GM21367 (cell line): ENCODE data around the gene EFCAB6.

Experiments used
- ATAC-seq: cut with Tn5 transposase; IDR thresholded peaks from one replicate; pipeline ENCODE4 v1.9.1; 2021; ENCODE audit not compliant: unreplicated experiment

The EFCAB6 gene

GRCh38 chr22:43643387-43643786 lies 168.7 kb downstream of the EFCAB6 start:
- no peak for ATAC-seq

DNA sequence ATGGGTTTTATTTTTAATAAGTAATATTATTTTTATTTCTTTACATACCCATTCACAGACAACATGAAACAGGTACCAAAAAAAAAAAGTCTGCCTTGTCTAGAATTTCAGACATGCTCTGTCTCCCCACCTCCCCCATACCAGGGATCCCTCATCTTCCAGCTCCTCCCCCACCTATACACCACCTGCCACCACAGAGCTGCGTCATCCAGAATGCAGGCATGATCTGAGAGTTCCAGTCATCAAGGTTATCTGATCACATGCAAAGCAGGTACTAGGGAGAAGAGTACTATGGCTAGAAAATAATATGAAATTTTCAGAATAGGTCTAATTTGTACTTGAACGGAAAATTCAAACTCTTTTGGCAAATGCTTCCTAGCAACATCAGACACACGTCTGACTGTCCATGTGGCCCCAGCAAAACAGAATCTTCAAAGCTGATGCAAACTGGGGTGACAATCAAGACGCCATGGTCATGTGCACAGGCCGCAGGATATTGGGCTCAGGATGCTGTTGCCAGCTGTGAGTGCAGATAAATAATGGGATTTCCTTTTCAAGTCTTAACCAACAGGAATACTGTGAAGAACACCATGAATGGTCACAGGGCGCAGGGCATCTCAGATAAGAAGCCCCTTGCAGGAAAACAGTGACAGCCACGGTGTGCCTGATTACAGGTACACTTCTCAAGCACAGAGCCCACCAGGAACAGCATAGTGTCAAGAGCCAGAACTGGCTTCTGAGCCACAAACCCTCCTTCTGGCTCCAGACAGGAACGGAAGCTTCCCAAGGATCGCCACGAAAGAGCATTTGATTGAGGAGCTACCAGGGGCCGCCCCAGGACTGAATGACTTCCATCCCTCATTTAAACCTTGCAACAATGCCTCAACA lies 169.5 kb downstream of the EFCAB6 start:
- ATAC-seq, result no peak

DNA sequence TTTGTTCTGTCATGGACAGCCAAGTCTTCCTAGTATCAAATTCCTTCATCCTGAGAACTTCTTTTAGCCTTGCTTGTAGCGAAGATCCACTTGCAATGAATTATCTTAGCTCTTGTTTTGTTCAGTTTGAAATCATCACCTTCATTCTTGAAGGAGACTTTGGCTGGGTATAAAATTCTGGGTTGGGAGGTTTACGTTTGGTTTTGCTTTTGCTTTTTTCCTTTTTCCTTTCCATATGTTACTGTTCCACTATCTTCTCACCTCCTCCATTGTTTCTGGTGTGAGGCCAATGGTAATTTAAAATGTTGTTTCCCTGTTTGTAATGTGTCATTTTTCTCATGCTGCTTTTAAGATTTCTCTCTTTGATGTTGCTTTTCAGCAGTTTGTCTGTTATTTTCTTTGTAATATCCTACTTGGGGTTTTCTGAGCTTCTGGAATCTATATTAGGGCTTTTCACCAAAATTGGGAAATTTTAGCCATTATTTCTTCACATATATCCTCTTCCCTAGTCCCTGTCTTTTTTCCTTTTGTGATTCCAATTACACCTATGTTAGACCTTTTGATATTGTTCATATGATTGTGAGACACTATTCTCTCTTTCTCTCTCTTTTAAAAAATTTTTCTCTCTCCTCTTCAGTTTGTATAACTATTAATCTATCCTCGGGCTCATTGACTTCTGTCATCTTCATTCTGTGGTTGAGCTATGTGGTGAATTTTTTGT lies 172.7 kb downstream of the EFCAB6 start:
- no peak for ATAC-seq

DNA sequence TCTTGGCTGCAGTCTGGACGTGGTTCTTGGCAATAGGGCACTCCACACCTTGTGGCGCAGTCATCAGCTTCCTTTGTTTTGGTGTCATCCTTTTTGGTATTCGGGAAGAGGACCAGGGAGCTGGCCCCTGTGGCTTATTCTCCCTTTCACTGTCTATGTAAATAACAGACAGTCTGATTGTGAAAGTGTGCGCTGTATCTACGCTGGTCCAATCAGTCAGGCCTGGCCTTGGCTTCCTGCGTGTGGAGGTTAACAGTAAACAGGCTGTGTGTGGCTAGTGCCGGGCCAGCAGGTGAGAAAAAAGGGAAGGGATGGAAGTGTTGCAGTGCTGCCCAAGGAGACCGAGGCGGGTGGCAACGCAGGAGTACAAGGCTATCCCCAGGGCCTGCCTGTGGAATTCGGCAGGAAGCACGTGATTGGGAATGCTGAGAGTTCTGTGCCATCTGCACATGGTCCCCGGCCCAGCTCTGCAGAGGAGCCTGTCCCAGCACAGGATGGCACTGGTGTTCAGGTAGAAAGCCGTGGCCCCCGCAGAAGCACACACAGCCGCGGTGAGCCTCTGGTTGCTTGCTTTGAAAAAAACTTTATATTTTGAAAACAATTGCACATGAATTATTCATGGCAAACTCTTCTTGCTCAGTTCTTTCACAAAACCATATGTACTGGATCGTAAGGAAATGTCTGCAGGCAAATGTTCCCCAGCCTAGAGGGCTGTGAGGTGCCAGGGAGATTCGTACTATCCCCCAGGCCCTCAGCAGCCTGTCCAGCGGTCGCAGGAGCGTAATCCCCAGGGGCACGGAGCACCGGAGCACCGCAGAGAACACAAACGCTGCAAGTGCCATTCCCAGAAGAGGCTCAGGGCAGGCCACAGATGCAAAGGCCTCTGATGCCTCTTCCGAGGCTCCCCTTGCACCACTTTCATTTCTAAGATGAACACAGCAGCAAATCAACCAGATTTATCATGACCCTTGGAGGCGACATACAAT lies 174.5 kb downstream of the EFCAB6 start:
- no peak for ATAC-seq

- no peak for ATAC-seq
Observed at GRCh38 chr22:43636086-43636485, 176.0 kb downstream of the EFCAB6 start.

GRCh38 chr22:43635101-43635500 lies 177.0 kb downstream of the EFCAB6 start:
- ATAC-seq, result no peak

DNA sequence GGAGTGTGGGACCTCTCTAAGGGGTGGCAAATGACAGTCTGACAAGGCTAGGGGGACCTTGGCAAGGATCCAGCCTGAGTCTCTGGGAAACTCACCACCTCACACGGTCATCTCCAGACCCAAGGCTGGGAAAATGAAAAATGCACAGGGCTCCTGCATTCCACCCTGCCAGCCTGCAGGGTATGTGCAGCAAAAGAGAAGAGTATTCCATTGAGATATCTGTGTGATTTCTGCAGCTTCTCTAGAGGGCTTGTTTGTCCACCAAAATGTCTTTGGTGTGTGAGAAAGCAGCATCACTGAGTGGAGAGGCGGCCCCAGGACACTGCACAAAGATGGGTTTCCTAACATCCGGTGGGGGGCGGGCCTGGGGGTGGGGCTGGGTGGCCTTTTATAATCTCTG lies 177.8 kb downstream of the EFCAB6 start:
- ATAC-seq, result no peak

DNA sequence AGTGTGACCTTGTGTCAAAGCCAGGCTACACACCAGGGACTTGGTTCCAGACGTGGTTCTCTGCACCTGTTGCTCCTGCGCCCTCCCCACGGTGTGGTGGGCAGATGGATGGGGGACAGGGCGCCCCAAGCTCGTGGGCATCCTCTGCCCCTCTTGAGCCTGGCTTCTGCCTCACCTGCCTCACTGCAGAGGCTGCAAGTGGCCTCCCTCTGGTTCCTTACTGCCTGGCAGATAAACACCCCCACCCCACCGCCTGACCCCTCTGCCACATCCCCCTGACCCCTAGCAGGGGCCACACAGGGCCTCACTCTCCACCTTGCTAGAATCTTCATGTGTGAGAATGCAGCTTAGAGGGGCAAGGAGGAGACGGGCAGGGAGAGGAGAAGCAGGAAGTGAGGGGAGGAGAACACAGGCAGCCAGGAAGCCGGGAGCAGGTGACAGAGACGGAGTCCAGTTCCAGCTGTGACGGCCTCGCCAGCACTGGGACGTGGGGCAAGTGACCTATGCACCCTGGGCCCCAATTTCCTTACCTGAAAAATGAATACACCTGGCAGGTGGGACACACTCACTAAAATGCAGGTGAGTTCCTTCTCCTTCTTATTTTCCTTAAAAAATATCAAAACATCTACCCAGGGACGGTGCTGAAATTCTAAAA lies 178.3 kb downstream of the EFCAB6 start:
- ATAC-seq, result no peak

GRCh38 chr22:43631846-43632245 lies 180.3 kb downstream of the EFCAB6 start:
- ATAC-seq, result no peak

- ATAC-seq, result no peak
Observed at GRCh38 chr22:43631201-43631600, 180.9 kb downstream of the EFCAB6 start.

- ATAC-seq, result no peak
Observed at GRCh38 chr22:43630451-43630850, 181.7 kb downstream of the EFCAB6 start.

DNA sequence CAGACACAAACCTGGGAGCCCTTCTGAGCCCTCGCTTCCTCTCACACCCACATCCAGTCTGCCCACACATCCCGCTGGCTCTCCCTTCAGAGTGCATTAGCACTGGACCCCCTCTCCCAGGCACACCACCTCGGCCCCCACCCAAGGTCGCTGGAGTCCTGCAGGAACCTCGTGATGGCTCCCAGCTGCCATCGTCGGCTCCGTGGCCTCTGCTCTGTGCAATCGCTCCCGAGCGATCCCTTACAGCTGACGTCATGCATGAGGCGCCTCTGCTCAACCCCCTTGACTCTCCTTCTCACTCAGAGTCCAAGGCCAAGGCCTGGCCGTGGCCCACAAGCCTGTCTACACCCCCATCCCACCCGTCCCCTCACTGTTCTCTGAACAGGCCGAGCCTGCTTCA lies 183.9 kb downstream of the EFCAB6 start:
- no peak for ATAC-seq

GRCh38 chr22:43627485-43628213 lies 184.5 kb downstream of the EFCAB6 start:
- ATAC-seq, result no peak

GRCh38 chr22:43625242-43625641 lies 186.9 kb downstream of the EFCAB6 start:
- ATAC-seq, result no peak

DNA sequence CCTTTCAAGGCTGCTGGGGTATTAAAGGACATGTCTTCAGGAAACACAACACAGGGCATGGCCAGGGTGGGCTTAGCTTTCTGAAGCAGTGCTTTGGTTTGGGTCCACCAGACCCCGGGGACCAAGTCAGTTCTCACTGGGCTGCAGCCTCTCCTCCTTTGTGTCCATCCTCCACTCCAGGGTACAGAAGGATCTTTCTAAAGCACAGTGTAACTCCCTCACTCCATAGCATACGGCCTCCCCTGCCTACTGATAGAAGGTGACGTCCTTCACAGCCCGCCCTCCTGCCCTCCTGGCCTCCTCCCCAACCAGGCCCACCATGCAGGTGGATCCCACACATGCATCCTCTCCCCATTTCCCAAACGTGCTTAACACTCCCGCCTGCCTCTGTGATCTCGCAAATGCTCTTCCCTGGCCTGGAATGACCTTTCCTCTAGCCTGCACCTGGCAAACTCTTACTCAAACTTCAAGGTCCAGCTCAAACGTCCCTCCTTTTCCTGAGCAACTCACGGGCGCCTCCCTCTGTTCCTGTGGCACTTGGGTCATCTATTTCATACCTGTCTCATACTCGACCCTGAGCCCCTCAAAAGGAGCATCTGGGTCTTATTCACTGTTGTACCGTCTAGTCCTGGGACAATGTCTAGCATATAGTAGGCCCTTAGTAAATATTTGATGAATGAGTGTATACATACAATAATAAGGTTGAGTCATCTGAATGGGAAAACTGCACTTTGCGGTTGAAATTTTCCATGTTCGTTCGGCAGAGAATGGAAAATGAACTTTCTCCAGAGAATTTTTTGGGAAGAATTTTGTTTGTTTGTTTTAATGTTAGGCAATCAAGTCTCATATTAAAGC lies 187.7 kb downstream of the EFCAB6 start:
- ATAC-seq, result no peak

DNA sequence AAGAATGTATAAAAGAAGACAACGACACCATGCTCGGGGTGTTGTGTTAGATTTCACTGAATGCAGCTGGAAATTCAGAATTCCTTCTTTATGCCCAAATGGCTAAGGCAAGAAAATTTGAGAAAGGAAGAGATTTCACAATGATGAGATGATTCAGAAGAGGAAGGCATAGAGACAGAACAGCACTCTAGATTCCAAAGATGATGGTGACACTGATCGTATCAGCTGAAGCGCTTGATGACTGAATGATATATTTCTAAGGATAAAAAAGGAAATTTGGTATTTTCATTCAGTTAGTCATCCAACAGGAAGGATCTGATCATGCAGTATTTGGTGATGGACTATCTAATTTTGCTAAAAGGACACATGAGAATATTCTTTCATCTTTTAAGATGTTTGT lies 189.2 kb downstream of the EFCAB6 start:
- no peak for ATAC-seq

DNA sequence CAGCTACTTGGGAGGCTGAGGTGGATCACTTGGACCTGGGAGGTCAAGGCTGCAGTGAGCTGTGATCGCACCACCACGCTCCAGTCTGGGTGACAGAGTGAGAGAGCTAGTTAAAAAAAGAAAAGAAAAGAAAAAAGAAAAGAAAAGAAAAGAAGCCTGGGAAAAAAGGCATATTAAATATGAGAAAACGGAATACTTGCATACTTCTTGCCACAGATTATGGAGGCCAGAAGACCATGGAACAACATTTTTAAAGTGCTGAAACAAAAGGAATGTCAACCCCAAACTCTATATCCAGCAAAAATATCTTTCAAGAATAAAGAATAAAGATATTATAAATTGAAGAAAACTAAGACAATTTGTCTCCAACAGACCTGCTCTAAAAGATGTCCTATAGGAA lies 191.9 kb downstream of the EFCAB6 start:
- ATAC-seq, result no peak

DNA sequence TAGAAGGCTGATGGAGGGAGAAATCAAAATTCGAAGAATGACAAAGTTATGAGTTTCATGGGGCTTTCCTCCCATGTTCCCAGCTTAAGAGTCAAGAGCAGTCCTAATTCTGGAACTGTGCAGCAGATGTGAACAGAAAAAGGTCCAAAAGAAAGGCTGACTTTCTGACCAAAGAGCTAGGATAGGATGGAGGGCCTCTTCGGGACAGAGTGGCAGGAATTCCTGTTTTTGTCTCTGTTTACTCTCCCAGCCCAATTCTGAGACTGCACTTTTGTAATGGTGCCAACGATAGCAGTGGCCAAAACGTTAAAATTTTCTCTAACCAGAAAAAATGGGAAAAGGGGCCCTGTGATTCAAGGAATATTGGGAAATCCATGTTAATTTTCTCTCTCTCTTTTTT lies 193.6 kb downstream of the EFCAB6 start:
- no peak for ATAC-seq

DNA sequence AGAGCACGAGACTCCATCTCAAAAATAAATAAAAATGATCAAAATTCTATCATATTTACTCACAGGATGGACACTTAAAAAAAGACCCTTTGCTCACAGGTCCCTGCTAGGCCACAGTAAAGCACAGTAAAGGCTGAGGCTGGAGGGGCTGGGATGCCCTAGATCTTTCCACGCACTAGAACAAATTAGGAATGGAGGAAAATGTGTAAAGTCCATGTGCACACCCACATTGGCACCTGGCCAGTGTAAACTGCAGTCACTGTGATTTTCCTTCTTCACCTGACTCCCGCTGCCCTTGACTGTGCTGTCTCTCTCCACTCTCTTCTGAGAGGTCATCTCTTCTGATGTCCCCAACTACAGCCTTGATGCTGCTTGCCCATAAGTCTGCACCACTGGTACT lies 195.5 kb downstream of the EFCAB6 start:
- ATAC-seq, result no peak
